Panc1 (cell line): ENCODE data around the gene SNX10. TPM values are rescaled to one million over a fixed set of nuclear protein-coding genes. Genes with fewer than 3 reads are reported as not detected.

Experiments
- ATAC-seq: fragments of 200-7000 bp; cut with Tn5 transposase; 2 replicates; pipeline ENCODE4 v1.9.1; 2020; ENCODE audit warnings: mild to moderate bottlenecking, moderate library complexity
- BruUV-seq: library from RNA; stranded (reverse); fragments of 400-500 nt; replicated peaks from 2 replicates; lab custom pipeline; 2021; lab: Mats Ljungman, UMichigan
- CTCF ChIA-PET: fragments of 300-600 bp; sonication (Branson Sonifier 250); formaldehyde crosslinking; loops from one replicate; lab custom pipeline; 2022; ENCODE audit warnings: antibody characterized with exemption; lab: Charles Lee
- POLR2A ChIA-PET: fragments of 300-600 bp; sonication (Branson Sonifier 250); formaldehyde crosslinking; loops from one replicate; lab custom pipeline; 2022; ENCODE audit warnings: antibody characterized with exemption; lab: Charles Lee
- DNase-seq: peaks from one replicate; pipeline ENCODE4 v3.0.0-alpha.2; 2010; ENCODE audit warnings: low read depth, low spot score
- H3K27ac ChIP-seq: 2 replicates; pipeline ENCODE4 v1.5.1; 2011; ENCODE audit warnings: mild to moderate bottlenecking, low read length, inconsistent platforms
- H3K27me3 ChIP-seq: fragments of 200-500 bp; sonication (Bioruptor generic); 2 replicates; pipeline ENCODE4 v1.6.0; 2014; ENCODE audit warnings: low read length, inconsistent platforms; ENCODE audit not compliant: control insufficient read depth, insufficient read depth
- H3K36me3 ChIP-seq: fragments of 200-500 bp; sonication (Bioruptor generic); 2 replicates; pipeline ENCODE4 v1.5.1; 2014; ENCODE audit warnings: inconsistent platforms, mild to moderate bottlenecking, low read length, moderate library complexity; ENCODE audit not compliant: control insufficient read depth, insufficient read depth
- H3K4me1 ChIP-seq: 2 replicates; pipeline ENCODE4 v1.5.1; 2011; ENCODE audit warnings: inconsistent platforms, mild to moderate bottlenecking, low read length, moderate library complexity; ENCODE audit not compliant: control insufficient read depth, insufficient read depth
- H3K4me3 ChIP-seq, 2 experiments: 2 replicates each; pipeline ENCODE4 v1.5.1; 2011 to 2012; ENCODE audit warnings: low read depth in 2 of 2, low read length in 2 of 2, mild to moderate bottlenecking in 2 of 2, inconsistent platforms in 1 of 2, moderate library complexity in 1 of 2
- H3K9me3 ChIP-seq: fragments of 200-500 bp; sonication (Bioruptor generic); 2 replicates; pipeline ENCODE4 v1.5.1; 2014; ENCODE audit warnings: low read depth, mild to moderate bottlenecking, inconsistent platforms, low read length, moderate library complexity; ENCODE audit not compliant: control insufficient read depth, insufficient read depth
- POLR2AphosphoS5 ChIP-seq: IDR thresholded peaks from 2 replicates; pipeline ENCODE4 v1.6.1; 2012; ENCODE audit warnings: mild to moderate bottlenecking, low read depth, low read length, moderate library complexity
- SIN3A ChIP-seq: IDR thresholded peaks from 2 replicates; pipeline ENCODE4 v1.6.1; 2012; ENCODE audit warnings: low read depth, mild to moderate bottlenecking, low read length, moderate library complexity, borderline replicate concordance; ENCODE audit not compliant: insufficient read depth
- TCF7L2 ChIP-seq: IDR thresholded peaks from 2 replicates; pipeline ENCODE4 v1.6.1; 2011; ENCODE audit warnings: mild to moderate bottlenecking, low read depth, low read length, inconsistent platforms
- in situ Hi-C: cut with HindIII; loops from 2 replicates; pipeline ENCODE4 v1.10.0; 2016; ENCODE audit warnings: low sequenced_read_pairs, low pct_unique_long_range_greater_than_20kb
- intact Hi-C: fragments of 100-400 bp; cut with micrococcal nuclease; formaldehyde crosslinking; loops from one replicate; pipeline ENCODE4 v1.10.0; 2022; ENCODE audit not compliant: unreplicated experiment
- total RNA-seq: library from RNA; stranded (reverse); gene quantifications from one replicate; pipeline ENCODE4 v1.2.1, GENCODE V29; 2021; ENCODE audit not compliant: unreplicated experiment
- TF ChIP-seq, protein P1 (sequence below), 2 experiments: IDR thresholded peaks; 2 replicates each; pipeline ENCODE4 v1.6.1; 2011 to 2012; ENCODE audit warnings: low read depth in 2 of 2, control low read depth in 1 of 2, low read length in 1 of 2, mild to moderate bottlenecking in 1 of 2, moderate library complexity in 1 of 2; ENCODE audit not compliant: insufficient read depth in 1 of 2
- TF ChIP-seq, protein P2 (sequence below): fragments of 450-650 bp; IDR thresholded peaks from 2 replicates; pipeline ENCODE4 v1.5.1; 2017; ENCODE audit warnings: mild to moderate bottlenecking

SNX10 gene
- total RNA-seq, 1 experiment from 2014 or later = 21.8 TPM

DNA sequence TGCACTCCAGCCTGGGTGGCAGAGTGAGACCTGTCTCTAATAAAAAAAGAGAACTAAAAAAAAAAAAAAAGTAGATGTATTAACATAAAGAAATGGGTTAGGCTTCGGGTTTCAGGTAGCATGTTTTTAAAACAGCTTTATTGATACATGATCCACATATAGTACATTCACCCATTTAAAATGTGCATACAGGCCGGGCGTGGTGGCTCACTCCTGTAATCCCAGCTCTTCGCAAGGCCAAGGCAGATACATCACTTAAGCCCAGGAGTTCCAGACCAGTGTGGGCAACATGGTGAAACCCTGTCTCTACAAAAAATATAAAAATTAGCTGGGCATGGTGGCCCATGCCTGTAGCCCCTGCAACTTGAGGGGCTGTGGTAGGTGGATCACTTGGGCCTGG, 39.5 kb downstream of the SNX10 start:
- intact Hi-C loops = no loop called here
- Histone ChIP-seq H3K27ac (no peak overlapping the region), H3K36me3 (no peaks in the 10 kb centered on the region), H3K4me1 (no peaks in the 10 kb centered on the region), H3K27me3 (no peaks in the 10 kb centered on the region), H3K4me3 (no peak overlapping the region), H3K9me3 (no peaks in the 10 kb centered on the region)
- ChIA-PET POLR2A (no interaction called here), CTCF (interaction anchor here (0.6 kb wide), 1 partner anchor 47 kb away, joined by 3 read pairs; no protein-coding TSS in a partner anchor)
- TF ChIP-seq, protein P1, sequence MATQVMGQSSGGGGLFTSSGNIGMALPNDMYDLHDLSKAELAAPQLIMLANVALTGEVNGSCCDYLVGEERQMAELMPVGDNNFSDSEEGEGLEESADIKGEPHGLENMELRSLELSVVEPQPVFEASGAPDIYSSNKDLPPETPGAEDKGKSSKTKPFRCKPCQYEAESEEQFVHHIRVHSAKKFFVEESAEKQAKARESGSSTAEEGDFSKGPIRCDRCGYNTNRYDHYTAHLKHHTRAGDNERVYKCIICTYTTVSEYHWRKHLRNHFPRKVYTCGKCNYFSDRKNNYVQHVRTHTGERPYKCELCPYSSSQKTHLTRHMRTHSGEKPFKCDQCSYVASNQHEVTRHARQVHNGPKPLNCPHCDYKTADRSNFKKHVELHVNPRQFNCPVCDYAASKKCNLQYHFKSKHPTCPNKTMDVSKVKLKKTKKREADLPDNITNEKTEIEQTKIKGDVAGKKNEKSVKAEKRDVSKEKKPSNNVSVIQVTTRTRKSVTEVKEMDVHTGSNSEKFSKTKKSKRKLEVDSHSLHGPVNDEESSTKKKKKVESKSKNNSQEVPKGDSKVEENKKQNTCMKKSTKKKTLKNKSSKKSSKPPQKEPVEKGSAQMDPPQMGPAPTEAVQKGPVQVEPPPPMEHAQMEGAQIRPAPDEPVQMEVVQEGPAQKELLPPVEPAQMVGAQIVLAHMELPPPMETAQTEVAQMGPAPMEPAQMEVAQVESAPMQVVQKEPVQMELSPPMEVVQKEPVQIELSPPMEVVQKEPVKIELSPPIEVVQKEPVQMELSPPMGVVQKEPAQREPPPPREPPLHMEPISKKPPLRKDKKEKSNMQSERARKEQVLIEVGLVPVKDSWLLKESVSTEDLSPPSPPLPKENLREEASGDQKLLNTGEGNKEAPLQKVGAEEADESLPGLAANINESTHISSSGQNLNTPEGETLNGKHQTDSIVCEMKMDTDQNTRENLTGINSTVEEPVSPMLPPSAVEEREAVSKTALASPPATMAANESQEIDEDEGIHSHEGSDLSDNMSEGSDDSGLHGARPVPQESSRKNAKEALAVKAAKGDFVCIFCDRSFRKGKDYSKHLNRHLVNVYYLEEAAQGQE (IDR thresholded peaks at IDR 0.05; ENCODE audit: insufficient read depth in 1 of 2, low read depth in 2 of 2, low read length in 1 of 2) = no peak
- TF ChIP-seq TCF7L2 = no peak
- TF ChIP-seq, protein P2, sequence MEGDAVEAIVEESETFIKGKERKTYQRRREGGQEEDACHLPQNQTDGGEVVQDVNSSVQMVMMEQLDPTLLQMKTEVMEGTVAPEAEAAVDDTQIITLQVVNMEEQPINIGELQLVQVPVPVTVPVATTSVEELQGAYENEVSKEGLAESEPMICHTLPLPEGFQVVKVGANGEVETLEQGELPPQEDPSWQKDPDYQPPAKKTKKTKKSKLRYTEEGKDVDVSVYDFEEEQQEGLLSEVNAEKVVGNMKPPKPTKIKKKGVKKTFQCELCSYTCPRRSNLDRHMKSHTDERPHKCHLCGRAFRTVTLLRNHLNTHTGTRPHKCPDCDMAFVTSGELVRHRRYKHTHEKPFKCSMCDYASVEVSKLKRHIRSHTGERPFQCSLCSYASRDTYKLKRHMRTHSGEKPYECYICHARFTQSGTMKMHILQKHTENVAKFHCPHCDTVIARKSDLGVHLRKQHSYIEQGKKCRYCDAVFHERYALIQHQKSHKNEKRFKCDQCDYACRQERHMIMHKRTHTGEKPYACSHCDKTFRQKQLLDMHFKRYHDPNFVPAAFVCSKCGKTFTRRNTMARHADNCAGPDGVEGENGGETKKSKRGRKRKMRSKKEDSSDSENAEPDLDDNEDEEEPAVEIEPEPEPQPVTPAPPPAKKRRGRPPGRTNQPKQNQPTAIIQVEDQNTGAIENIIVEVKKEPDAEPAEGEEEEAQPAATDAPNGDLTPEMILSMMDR = no peak
- no peak for TF ChIP-seq POLR2AphosphoS5
- no peak for TF ChIP-seq SIN3A
- in situ Hi-C loops = no loop called here
- no peak for DNase-seq
- no TSS peak for BruUV-seq
- ATAC-seq = no peak

DNA sequence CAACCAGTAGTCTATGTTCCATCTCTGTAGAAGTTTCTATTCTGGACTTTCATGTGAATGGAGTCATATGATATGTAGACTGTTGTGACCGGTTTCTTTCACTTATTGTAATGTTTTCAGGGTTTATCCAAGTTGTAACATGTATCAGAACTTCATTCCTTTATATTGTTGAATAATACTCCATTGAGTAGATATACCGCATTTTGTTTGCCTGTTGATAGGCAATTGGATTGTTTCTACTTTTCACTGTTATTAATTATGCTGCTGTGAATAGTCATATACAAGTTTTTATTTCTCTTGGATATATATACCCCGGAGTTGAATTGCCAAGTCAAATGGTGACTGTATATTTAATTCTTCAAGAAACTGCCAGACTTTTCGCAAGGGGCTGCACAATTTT, 40.1 kb downstream of the SNX10 start:
- DNase-seq = no peak
- CTCF ChIA-PET = interaction anchor here (0.6 kb wide), 1 partner anchor 47 kb away, joined by 3 read pairs; no protein-coding TSS in a partner anchor
- in situ Hi-C loops = no loop called here
- Histone ChIP-seq H3K27me3 (no peaks in the 10 kb centered on the region), H3K4me3 (no peak overlapping the region), H3K4me1 (no peaks in the 10 kb centered on the region), H3K36me3 (no peaks in the 10 kb centered on the region), H3K9me3 (no peaks in the 10 kb centered on the region), H3K27ac (no peak overlapping the region)
- ATAC-seq = no peak
- intact Hi-C loops = no loop called here
- no TSS peak for BruUV-seq
- POLR2A ChIA-PET = no interaction called here
- no peak for TF ChIP-seq POLR2AphosphoS5
- no peak for TF ChIP-seq SIN3A
- TF ChIP-seq TCF7L2 = no peak
- TF ChIP-seq, protein P2 = no peak
- TF ChIP-seq, protein P1 (IDR thresholded peaks at IDR 0.05; ENCODE audit: insufficient read depth in 1 of 2, low read depth in 2 of 2, low read length in 1 of 2) = no peak
